ENCODE results near the gene BECN2. TPM values are rescaled to one million over a fixed set of nuclear protein-coding genes. Genes with fewer than 3 reads are reported as not detected.

The BECN2 gene, protein sequence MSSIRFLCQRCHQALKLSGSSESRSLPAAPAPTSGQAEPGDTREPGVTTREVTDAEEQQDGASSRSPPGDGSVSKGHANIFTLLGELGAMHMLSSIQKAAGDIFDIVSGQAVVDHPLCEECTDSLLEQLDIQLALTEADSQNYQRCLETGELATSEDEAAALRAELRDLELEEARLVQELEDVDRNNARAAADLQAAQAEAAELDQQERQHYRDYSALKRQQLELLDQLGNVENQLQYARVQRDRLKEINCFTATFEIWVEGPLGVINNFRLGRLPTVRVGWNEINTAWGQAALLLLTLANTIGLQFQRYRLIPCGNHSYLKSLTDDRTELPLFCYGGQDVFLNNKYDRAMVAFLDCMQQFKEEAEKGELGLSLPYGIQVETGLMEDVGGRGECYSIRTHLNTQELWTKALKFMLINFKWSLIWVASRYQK
- not detected for total RNA-seq

DNA sequence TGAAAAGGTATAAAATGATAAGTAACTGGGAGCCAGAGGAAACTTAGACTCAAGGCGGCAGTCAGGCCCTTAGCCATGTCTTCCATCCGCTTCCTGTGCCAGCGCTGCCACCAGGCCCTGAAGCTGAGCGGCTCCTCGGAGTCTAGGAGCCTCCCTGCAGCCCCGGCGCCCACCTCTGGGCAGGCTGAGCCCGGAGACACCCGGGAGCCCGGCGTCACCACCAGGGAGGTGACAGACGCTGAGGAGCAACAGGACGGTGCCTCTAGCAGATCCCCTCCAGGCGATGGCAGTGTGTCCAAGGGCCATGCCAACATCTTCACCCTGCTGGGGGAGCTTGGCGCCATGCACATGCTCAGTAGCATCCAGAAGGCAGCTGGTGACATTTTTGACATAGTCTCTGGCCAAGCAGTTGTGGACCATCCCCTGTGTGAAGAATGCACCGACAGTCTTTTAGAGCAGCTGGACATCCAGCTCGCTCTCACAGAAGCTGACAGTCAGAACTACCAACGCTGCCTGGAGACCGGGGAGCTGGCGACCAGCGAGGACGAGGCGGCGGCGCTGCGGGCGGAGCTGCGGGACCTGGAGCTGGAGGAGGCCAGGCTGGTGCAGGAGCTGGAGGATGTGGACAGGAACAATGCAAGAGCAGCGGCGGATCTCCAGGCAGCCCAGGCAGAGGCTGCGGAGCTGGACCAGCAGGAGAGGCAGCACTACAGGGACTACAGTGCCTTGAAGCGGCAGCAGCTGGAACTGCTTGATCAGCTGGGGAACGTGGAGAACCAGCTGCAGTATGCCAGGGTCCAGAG lies at the start of gene BECN2:
TSS of gene BECN2 (plus strand) at position 76 of the 803 bp plus-strand sequence. CDS start at position 76, 0 bp downstream.
- Mint-ChIP-seq H3K9me3 (ENCODE audit: insufficient read depth) (no peaks in the 10 kb centered on the region), H3K27ac (no peak within 1 kb of the TSS), H3K27me3 (ENCODE audit: low read depth) (no peaks in the 10 kb centered on the region), H3K36me3 (ENCODE audit: low read depth) (no peaks in the 10 kb centered on the region), H3K4me3 (no peak within 1 kb of the TSS), H3K4me1 (ENCODE audit: low read depth) (no peaks in the 10 kb centered on the region)
- DNase-seq: no peak
- no peak for ATAC-seq
- ChIA-PET POLR2A (no interaction called here), CTCF (no interaction called here)

DNA sequence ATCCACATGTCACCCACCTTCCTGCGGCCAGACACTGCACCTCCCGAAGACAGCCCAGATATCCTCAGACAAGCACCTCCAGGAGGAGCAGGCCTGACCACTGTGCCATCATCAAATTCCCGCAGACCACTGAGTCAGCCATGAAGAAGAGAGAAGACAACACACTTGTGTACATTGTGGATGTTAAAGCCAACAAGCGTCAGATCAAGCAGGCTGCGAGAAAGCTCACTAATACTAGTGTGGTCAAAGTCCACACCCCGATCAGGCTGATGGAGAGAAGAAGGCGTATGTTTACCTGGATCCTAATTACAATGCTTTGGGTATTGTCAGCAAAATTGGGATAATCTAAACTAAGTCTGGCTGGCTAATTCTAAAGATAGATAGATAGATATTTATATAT lies 41.4 kb upstream of the BECN2 start:
- no peaks in the 10 kb centered on the region for H3K4me1 Mint-ChIP-seq (ENCODE audit: low read depth)
- H3K27ac Mint-ChIP-seq: no peak overlapping the region
- no peak overlapping the region for H3K4me3 Mint-ChIP-seq
- ChIA-PET CTCF (no interaction called here), POLR2A (no interaction called here)
- H3K9me3 Mint-ChIP-seq (ENCODE audit: insufficient read depth): no peaks in the 10 kb centered on the region
- ATAC-seq (no peak), DNase-seq (no peak)
- H3K36me3 Mint-ChIP-seq (ENCODE audit: low read depth): no peaks in the 10 kb centered on the region
- no peaks in the 10 kb centered on the region for H3K27me3 Mint-ChIP-seq (ENCODE audit: low read depth)

DNA sequence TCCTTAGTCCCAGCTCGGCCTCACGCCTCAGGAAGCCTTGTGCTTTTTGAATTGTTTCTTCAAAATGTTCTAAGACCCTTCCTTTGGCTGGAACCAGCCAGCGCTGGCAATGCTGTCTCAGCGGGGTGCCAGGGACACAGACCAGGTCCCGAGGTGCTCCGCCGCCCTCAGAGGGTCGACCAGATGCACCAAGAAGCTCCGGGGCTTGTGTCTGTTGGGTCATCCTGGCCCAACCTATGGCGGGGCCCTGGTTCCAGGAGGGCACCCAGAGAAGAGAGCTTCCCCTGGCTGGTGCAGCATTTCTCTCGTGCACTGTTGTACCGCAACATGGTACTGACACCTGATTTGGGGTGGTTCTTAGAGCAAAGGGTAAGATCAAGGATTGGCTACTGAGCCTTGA lies 40.1 kb upstream of the BECN2 start:
- Mint-ChIP-seq H3K4me3 (no peak overlapping the region), H3K27me3 (ENCODE audit: low read depth) (no peaks in the 10 kb centered on the region), H3K27ac (no peak overlapping the region), H3K36me3 (ENCODE audit: low read depth) (no peaks in the 10 kb centered on the region), H3K9me3 (ENCODE audit: insufficient read depth) (no peaks in the 10 kb centered on the region), H3K4me1 (ENCODE audit: low read depth) (no peaks in the 10 kb centered on the region)
- DNase-seq: no peak
- CTCF ChIA-PET: no interaction called here
- ATAC-seq: no peak
- POLR2A ChIA-PET: no interaction called here

DNA sequence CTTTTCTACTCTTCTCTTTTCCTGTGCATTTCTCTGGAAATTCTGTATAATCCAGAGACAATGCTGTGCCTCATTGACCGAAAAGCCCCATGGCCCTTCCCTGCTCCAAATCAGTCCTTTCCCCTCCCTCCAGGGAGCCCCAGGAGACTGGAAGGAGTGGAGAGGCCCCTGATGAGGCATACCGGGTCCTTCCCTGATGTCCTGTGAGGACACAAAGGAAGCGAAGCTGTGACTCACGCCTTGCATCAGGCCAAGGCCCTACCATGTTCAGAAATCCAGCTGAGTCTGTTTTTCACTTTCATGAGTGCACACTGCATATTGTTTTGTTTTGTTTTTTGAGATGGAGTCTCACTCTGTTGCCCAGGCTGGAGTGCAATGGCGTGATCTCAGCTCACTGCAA lies 38.7 kb upstream of the BECN2 start:
- ATAC-seq (no peak), DNase-seq (no peak)
- no peaks in the 10 kb centered on the region for H3K36me3 Mint-ChIP-seq (ENCODE audit: low read depth)
- ChIA-PET CTCF (no interaction called here), POLR2A (no interaction called here)
- no peaks in the 10 kb centered on the region for H3K4me1 Mint-ChIP-seq (ENCODE audit: low read depth)
- H3K27me3 Mint-ChIP-seq (ENCODE audit: low read depth): no peaks in the 10 kb centered on the region
- H3K27ac Mint-ChIP-seq: no peak overlapping the region
- no peak overlapping the region for H3K4me3 Mint-ChIP-seq
- no peaks in the 10 kb centered on the region for H3K9me3 Mint-ChIP-seq (ENCODE audit: insufficient read depth)

DNA sequence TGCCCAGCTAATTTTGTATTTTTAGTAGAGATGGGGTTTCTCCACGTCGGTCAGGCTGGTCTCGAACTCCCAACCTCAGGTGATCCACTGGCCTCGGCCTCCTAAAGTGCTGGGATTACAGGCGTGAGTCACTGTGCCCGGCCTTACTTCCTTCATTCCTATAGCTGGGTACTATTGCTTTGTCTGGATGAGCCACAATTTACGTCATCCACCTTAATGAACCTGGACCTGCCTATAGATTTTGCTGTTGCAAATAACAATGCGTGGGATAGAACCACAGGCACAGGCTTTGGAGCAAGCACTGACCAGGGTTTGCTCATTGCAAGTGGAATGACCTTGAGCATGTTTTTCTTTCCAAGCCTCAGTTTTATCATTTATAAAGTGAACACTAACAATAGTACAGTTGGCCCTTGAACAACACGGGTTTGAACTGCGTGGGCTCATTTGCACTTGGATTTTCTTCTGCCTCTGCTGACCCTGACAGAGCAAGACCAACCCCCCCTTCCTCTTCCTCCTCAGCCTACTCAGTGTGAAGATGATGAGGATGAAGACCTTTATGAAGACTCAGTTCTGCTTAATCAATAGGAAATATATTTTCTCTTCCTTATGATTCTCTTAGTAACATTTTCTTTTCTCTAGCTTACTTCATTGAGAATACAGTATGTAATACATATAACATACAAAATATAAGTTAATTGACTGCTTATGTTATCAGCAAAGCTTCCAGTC lies 33.3 kb upstream of the BECN2 start:
- no peak overlapping the region for H3K27ac Mint-ChIP-seq
- ChIA-PET CTCF (interaction anchor here (1.2 kb wide), 1 partner anchor 74 kb away, joined by 3 read pairs; no protein-coding TSS in a partner anchor), POLR2A (no interaction called here)
- no peaks in the 10 kb centered on the region for H3K4me1 Mint-ChIP-seq (ENCODE audit: low read depth)
- H3K9me3 Mint-ChIP-seq (ENCODE audit: insufficient read depth): no peaks in the 10 kb centered on the region
- H3K4me3 Mint-ChIP-seq: no peak overlapping the region
- no peaks in the 10 kb centered on the region for H3K36me3 Mint-ChIP-seq (ENCODE audit: low read depth)
- no peak for DNase-seq
- no peak for ATAC-seq
- H3K27me3 Mint-ChIP-seq (ENCODE audit: low read depth): no peaks in the 10 kb centered on the region

DNA sequence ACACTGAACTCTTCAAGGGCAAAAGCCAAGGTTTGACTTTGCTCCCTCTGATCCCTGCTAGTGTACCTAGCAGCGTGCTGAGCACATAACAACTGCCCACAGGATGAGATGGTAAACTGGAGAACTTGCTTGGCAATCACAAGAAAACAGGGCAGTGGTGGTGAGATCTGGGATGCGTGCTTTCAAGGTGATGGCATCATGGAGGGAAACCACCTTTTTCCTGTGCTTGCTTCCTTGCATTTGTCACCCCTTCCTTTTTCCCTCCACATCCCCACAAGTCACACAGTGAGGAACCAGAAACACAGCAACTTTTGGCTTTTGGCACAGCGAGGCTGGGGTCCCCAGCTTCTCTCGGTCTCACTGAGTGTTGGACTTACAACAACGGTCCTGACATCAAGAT lies 31.4 kb upstream of the BECN2 start:
- Mint-ChIP-seq H3K27me3 (ENCODE audit: low read depth) (no peaks in the 10 kb centered on the region), H3K36me3 (ENCODE audit: low read depth) (no peaks in the 10 kb centered on the region), H3K4me3 (no peak overlapping the region), H3K9me3 (ENCODE audit: insufficient read depth) (no peaks in the 10 kb centered on the region), H3K4me1 (ENCODE audit: low read depth) (no peaks in the 10 kb centered on the region), H3K27ac (no peak overlapping the region)
- DNase-seq (no peak), ATAC-seq (no peak)
- CTCF ChIA-PET: no interaction called here
- POLR2A ChIA-PET: no interaction called here

DNA sequence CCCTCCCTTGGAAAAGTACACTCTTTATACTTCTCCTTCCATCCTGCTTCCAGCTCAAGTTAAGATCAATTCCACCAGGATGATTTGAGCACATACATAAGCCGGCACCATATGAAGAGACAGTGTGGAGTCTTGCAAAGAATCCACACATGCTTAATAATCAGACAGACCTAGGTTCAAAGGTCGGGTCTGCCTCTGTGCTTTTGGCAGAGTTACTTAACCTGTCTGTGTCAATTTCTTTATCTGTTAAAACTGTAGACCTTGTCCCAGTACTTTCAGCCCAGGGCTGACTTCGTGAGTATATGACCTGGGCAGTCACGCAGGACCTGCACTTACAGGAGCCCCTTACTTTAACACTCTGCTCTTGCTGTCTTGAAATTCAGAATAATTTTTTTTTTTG lies 30.2 kb upstream of the BECN2 start:
- Mint-ChIP-seq H3K36me3 (ENCODE audit: low read depth) (no peaks in the 10 kb centered on the region), H3K27me3 (ENCODE audit: low read depth) (no peaks in the 10 kb centered on the region), H3K27ac (no peak overlapping the region), H3K4me3 (no peak overlapping the region), H3K9me3 (ENCODE audit: insufficient read depth) (no peaks in the 10 kb centered on the region), H3K4me1 (ENCODE audit: low read depth) (no peaks in the 10 kb centered on the region)
- DNase-seq (no peak), ATAC-seq (no peak)
- POLR2A ChIA-PET: no interaction called here
- CTCF ChIA-PET: no interaction called here

DNA sequence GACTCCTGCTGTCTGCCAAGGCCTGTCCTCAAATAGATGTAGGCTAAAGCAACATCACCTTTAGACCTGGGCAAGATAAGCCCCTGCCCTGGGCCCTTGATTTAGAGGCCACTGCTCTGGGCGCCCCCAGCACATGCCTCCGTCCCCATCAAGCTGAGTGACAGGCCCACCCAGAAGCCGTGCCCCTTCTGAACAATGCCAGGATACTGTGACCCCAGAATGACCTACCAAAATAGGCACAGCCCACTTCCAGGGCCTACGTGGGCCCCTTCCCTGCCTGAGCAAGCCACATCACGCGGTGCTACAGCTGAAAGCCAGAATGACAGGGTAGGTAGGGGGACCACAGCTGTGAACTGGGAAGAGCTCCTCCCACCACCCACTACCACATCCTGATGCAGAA lies 24.7 kb upstream of the BECN2 start:
- DNase-seq: no peak
- H3K4me3 Mint-ChIP-seq: no peak overlapping the region
- ATAC-seq: no peak
- ChIA-PET CTCF (no interaction called here), POLR2A (no interaction called here)
- H3K4me1 Mint-ChIP-seq (ENCODE audit: low read depth): no peaks in the 10 kb centered on the region
- H3K27me3 Mint-ChIP-seq (ENCODE audit: low read depth): no peaks in the 10 kb centered on the region
- H3K27ac Mint-ChIP-seq: no peak overlapping the region
- H3K36me3 Mint-ChIP-seq (ENCODE audit: low read depth): no peaks in the 10 kb centered on the region
- no peaks in the 10 kb centered on the region for H3K9me3 Mint-ChIP-seq (ENCODE audit: insufficient read depth)

DNA sequence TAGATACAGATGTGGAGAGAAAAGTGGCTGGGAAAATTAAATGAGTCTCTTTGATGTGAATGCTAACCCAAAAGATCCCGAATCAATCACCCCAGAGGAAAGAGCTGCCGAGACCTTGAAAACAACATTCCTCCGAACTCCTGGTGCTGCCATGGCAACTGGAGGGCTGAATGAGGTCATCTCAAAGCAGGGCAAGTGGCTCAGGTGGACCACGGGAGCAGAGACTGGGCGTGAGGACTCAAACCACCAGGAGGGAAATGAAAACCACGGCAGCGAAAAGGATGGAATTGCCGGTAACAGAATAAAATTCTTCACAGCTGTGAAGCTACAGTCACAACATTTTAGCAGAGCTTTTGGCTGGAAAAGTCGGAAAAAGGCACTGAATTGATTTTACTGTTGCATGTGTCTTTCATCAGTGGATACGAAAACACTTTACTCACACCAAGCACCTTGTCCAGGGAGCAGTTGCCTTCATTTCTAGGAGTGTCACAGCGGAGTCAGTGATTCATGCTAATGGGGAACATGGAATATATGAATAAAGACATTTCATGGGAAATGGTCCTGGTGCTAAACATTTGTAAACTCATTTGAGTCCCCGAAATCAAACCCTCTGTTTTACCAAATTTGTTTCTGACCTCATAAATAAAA lies 23.2 kb upstream of the BECN2 start:
- no peaks in the 10 kb centered on the region for H3K36me3 Mint-ChIP-seq (ENCODE audit: low read depth)
- CTCF ChIA-PET: no interaction called here
- POLR2A ChIA-PET: no interaction called here

DNA sequence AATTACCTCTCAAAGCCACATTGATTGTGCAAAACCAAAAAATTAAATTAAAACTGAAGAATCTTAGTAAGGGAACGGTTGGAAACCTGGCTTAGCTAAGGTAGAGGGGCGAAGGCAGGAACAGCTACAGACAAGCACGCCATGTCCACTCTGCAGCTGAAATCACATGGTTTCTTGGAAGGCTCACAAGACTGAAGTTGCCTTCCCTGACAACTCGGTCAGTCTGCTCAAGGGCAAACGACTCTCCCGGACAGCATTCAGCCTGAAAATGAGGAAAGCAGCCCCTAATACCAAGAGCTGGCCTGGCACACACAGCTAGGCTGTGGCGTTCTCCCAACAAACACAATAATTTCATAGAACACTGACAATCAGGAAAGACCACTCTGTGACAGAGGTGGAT lies 22.7 kb upstream of the BECN2 start:
- ChIA-PET CTCF (no interaction called here), POLR2A (no interaction called here)
- ATAC-seq: no peak
- no peak for DNase-seq
- no peak overlapping the region for H3K27ac Mint-ChIP-seq
- no peaks in the 10 kb centered on the region for H3K4me1 Mint-ChIP-seq (ENCODE audit: low read depth)
- no peak overlapping the region for H3K4me3 Mint-ChIP-seq
- no peaks in the 10 kb centered on the region for H3K36me3 Mint-ChIP-seq (ENCODE audit: low read depth)
- H3K9me3 Mint-ChIP-seq (ENCODE audit: insufficient read depth): no peaks in the 10 kb centered on the region
- no peaks in the 10 kb centered on the region for H3K27me3 Mint-ChIP-seq (ENCODE audit: low read depth)

More for the DNA sequence above, 23.2 kb upstream of the BECN2 start:
- no peaks in the 10 kb centered on the region for H3K27me3 Mint-ChIP-seq (ENCODE audit: low read depth)
- H3K4me3 Mint-ChIP-seq: no peak overlapping the region
- no peak overlapping the region for H3K27ac Mint-ChIP-seq
- H3K9me3 Mint-ChIP-seq (ENCODE audit: insufficient read depth): no peaks in the 10 kb centered on the region
- H3K4me1 Mint-ChIP-seq (ENCODE audit: low read depth): no peaks in the 10 kb centered on the region
- ATAC-seq (no peak), DNase-seq (no peak)

DNA sequence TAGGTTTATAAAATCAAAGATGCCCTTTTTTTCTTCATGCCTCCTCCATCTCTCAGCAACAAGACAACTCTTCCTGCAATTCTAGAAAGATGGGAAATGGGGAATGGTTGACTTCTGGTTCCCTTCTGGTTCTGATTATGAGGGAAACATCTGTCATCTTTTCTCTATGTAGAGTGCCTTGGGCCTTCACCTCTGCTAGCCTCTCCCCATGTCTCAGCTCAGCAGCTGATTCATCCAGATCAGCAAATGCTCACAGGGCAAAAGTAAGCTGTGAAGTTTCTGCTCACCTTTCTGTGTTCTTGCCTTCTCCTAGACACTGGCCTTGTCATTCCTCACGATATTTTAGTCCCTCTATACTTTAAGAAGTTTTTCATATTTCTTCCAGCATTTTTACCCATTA lies 17.8 kb upstream of the BECN2 start:
- H3K27ac Mint-ChIP-seq: no peak overlapping the region
- no peaks in the 10 kb centered on the region for H3K36me3 Mint-ChIP-seq (ENCODE audit: low read depth)
- no peaks in the 10 kb centered on the region for H3K27me3 Mint-ChIP-seq (ENCODE audit: low read depth)
- H3K9me3 Mint-ChIP-seq (ENCODE audit: insufficient read depth): no peaks in the 10 kb centered on the region
- ChIA-PET CTCF (no interaction called here), POLR2A (no interaction called here)
- H3K4me1 Mint-ChIP-seq (ENCODE audit: low read depth): no peaks in the 10 kb centered on the region
- DNase-seq: no peak
- H3K4me3 Mint-ChIP-seq: no peak overlapping the region
- no peak for ATAC-seq

DNA sequence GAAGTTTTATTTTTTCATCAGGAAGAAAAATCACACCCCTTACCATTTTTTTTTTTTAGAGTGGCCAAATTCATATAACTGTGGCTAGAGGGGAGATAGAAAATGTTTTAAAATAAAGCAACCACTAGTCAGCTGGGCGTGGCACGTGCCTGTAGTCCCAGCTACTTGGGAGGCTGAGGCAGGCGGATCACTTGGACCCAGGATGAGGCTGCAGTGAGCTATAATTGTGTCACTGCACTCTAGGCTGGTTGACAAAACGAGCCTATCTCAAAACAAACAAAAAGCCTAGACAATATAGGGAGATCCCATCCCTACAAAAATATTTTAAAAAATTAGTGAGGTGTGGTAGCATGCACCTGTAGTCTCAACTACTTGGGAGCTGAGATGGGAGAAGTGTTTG lies 14.8 kb upstream of the BECN2 start:
- DNase-seq (no peak), ATAC-seq (no peak)
- no peak overlapping the region for H3K4me3 Mint-ChIP-seq
- H3K9me3 Mint-ChIP-seq (ENCODE audit: insufficient read depth): no peaks in the 10 kb centered on the region
- H3K4me1 Mint-ChIP-seq (ENCODE audit: low read depth): no peaks in the 10 kb centered on the region
- no peak overlapping the region for H3K27ac Mint-ChIP-seq
- POLR2A ChIA-PET: no interaction called here
- H3K27me3 Mint-ChIP-seq (ENCODE audit: low read depth): no peaks in the 10 kb centered on the region
- CTCF ChIA-PET: no interaction called here
- H3K36me3 Mint-ChIP-seq (ENCODE audit: low read depth): no peaks in the 10 kb centered on the region

Data from activated CD8-positive, alpha-beta T cell treated with anti-CD3 and anti-CD28 coated beads, Interleukin-2, amount 10 ng/mL, durations not matched to agents 7 days and 5 days (primary cell).